ENCODE measurements around the gene PCDHGA6.
"Not testable (repeated sequence)": the region's sequence is repeated elsewhere in the genome, so short reads cannot be mapped to it uniquely, and the experiment has no call there.

Gene PCDHGA6

GRCh38 chr5:141373673-141374317 is at the start of gene PCDHGA6:
PCDHGA6 (plus strand) TSS chr5:141373891; CDS start chr5:141374084, 193 bp downstream.
- no peak for DNase-seq

- DNase-seq, result peak; percentile 58
These were observed 47.4 kb upstream of the PCDHGA6 start for GRCh38 chr5:141326088-141326854.

GRCh38 chr5:141328231-141328630 is 45.5 kb upstream of the PCDHGA6 start:
- DNase-seq, result no peak

GRCh38 chr5:141330299-141331080 is 43.2 kb upstream of the PCDHGA6 start, which contains the start of gene PCDHGA1:
PCDHGA1 (plus strand) TSS chr5:141330514.
- DNase-seq, result no peak

- DNase-seq, result not testable (repeated sequence)
These were observed 41.1 kb upstream of the PCDHGA6 start for GRCh38 chr5:141332571-141332970.

GRCh38 chr5:141338538-141339306 is 35.0 kb upstream of the PCDHGA6 start, which contains the start of gene PCDHGA2:
PCDHGA2 (plus strand) TSS chr5:141338760.
- DNase-seq, result no peak

- DNase-seq, result not testable (repeated sequence)
These were observed 32.8 kb upstream of the PCDHGA6 start for GRCh38 chr5:141340781-141341354.

GRCh38 chr5:141342773-141343172 is 30.9 kb upstream of the PCDHGA6 start:
- DNase-seq, result no peak

GRCh38 chr5:141343242-141343952 is 30.3 kb upstream of the PCDHGA6 start, which contains the start of gene PCDHGA3:
PCDHGA3 (plus strand) TSS chr5:141343829; CDS start chr5:141344034, 205 bp downstream.
- DNase-seq, result no peak

GRCh38 chr5:141343953-141344463 is 29.7 kb upstream of the PCDHGA6 start:
- no peak for DNase-seq

GRCh38 chr5:141345327-141345726 is 28.4 kb upstream of the PCDHGA6 start:
- no peak for DNase-seq

GRCh38 chr5:141346017-141346416 is 27.7 kb upstream of the PCDHGA6 start:
- not testable (repeated sequence) for DNase-seq

- DNase-seq, result no peak
These were observed 23.6 kb upstream of the PCDHGA6 start, which contains the start of gene PCDHGB1 for GRCh38 chr5:141349917-141350619. PCDHGB1 (plus strand) TSS chr5:141350099; CDS start chr5:141350261, 162 bp downstream.

- DNase-seq, result no peak
These were observed 22.1 kb upstream of the PCDHGA6 start for GRCh38 chr5:141351591-141351990.

- DNase-seq, result no peak
These were observed 18.7 kb upstream of the PCDHGA6 start, which contains the start of gene PCDHGA4 for GRCh38 chr5:141354900-141355469. PCDHGA4 (plus strand) TSS chr5:141355021; CDS start chr5:141355108, 87 bp downstream.

GRCh38 chr5:141355641-141356040 is 18.1 kb upstream of the PCDHGA6 start:
- no peak for DNase-seq

- no peak for DNase-seq
These were observed 17.6 kb upstream of the PCDHGA6 start for GRCh38 chr5:141356133-141356532.

- no peak for DNase-seq
These were observed 16.7 kb upstream of the PCDHGA6 start for GRCh38 chr5:141356950-141357349.

- DNase-seq, result no peak
These were observed 13.8 kb upstream of the PCDHGA6 start, which contains the start of gene PCDHGB2 for GRCh38 chr5:141359790-141360426. PCDHGB2 (plus strand) TSS chr5:141359994; CDS start chr5:141360136, 142 bp downstream.
